ENCODE results near the gene CDCA7.

- TF ChIP-seq POLR2AphosphoS5 (IDR thresholded peaks at IDR 0.05) (no peak), CTCF (IDR thresholded peaks at IDR 0.05; ENCODE audit: poor library complexity, severe bottlenecking) (no peak), REST (IDR thresholded peaks at IDR 0.05; ENCODE audit: borderline replicate concordance) (no peak), SMC3 (conservative IDR thresholded peaks at IDR 0.05; ENCODE audit: poor library complexity) (no peak), MXI1 (conservative IDR thresholded peaks at IDR 0.05; ENCODE audit: poor library complexity, severe bottlenecking) (no peak), EZH2 (IDR thresholded peaks at IDR 0.05; ENCODE audit: borderline replicate concordance, insufficient read depth, low read length, poor library complexity, severe bottlenecking) (no peak), TAF1 (IDR thresholded peaks at IDR 0.05; ENCODE audit: low read depth) (no peak), EP300 (conservative IDR thresholded peaks at IDR 0.05; ENCODE audit: poor library complexity, severe bottlenecking) (no peak), RAD21 (conservative IDR thresholded peaks at IDR 0.05) (no peak)
Observed at GRCh38 chr2:173399229-173399628, 44.6 kb downstream of the CDCA7 start.
